PC-9 (cell line): ENCODE measurements around the gene IGLL1. TPM values are rescaled to one million over a fixed set of nuclear protein-coding genes. Genes with fewer than 3 reads are reported as not detected.

Experiments
- BruUV-seq: library from RNA; stranded (reverse); fragments of 400-500 nt; replicated peaks from 2 replicates; lab custom pipeline; 2021; lab: Mats Ljungman, UMichigan
- CTCF ChIA-PET: fragments of 300-600 bp; sonication (Branson Sonifier 250); formaldehyde crosslinking; loops from one replicate; lab custom pipeline; 2022; ENCODE audit warnings: antibody characterized with exemption; lab: Charles Lee
- POLR2A ChIA-PET: fragments of 300-600 bp; sonication (Branson Sonifier 250); formaldehyde crosslinking; loops from one replicate; lab custom pipeline; 2022; ENCODE audit warnings: antibody characterized with exemption; ENCODE audit not compliant: unreplicated experiment; lab: Charles Lee
- DNase-seq, 2 experiments: peaks; one replicate each; pipeline versions ENCODE4 v3.0.0 to v3.0.0-alpha.2; 2015 to 2022; ENCODE audit warnings: mixed read lengths in 1 of 2
- H2AFZ ChIP-seq: fragments of 200-600 bp; sonication (generic); 2 replicates; pipeline ENCODE4 v1.8.1; 2017; ENCODE audit warnings: antibody characterized with exemption
- H3F3A ChIP-seq: fragments of 200-600 bp; sonication (generic); 2 replicates; pipeline ENCODE4 v1.8.1; 2017; ENCODE audit warnings: antibody characterized with exemption, mild to moderate bottlenecking, low read depth; ENCODE audit not compliant: insufficient read depth
- H3K27ac ChIP-seq: fragments of 200-600 bp; sonication (generic); 2 replicates; pipeline ENCODE4 v1.6.1; 2016; ENCODE audit warnings: mixed run types
- H3K27me3 ChIP-seq: fragments of 200-600 bp; sonication (generic); 2 replicates; pipeline ENCODE4 v1.6.1; 2016; ENCODE audit warnings: low read depth, mixed run types; ENCODE audit not compliant: insufficient read depth
- H3K36me3 ChIP-seq: fragments of 200-600 bp; sonication (generic); 2 replicates; pipeline ENCODE4 v1.6.1; 2016; ENCODE audit warnings: low read depth, mixed run types
- H3K4me1 ChIP-seq: fragments of 200-600 bp; sonication (generic); replicated peaks from 2 replicates; pipeline ENCODE4 v1.6.1; 2016; ENCODE audit warnings: mixed run types; ENCODE audit not compliant: insufficient read depth
- H3K4me2 ChIP-seq: fragments of 200-600 bp; sonication (generic); 2 replicates; pipeline ENCODE4 v1.6.1; 2017; ENCODE audit warnings: mixed run types
- H3K4me3 ChIP-seq: fragments of 200-600 bp; sonication (generic); 2 replicates; pipeline ENCODE4 v1.6.1; 2016; ENCODE audit warnings: mixed run types
- H3K79me2 ChIP-seq: fragments of 200-600 bp; sonication (generic); 2 replicates; pipeline ENCODE4 v1.6.1; 2017; ENCODE audit warnings: low read depth, mixed run types
- H3K9me2 ChIP-seq: fragments of 200-600 bp; sonication (generic); 2 replicates; pipeline ENCODE4 v1.8.1; 2017; ENCODE audit warnings: mild to moderate bottlenecking; ENCODE audit not compliant: insufficient read depth
- H3K9me3 ChIP-seq: fragments of 200-600 bp; sonication (generic); 2 replicates; pipeline ENCODE4 v1.8.1; 2016; ENCODE audit warnings: low read depth; ENCODE audit not compliant: insufficient read depth
- H4K20me1 ChIP-seq: fragments of 200-600 bp; sonication (generic); 2 replicates; pipeline ENCODE4 v1.8.1; 2017; ENCODE audit not compliant: insufficient read depth
- CTCF ChIP-seq: fragments of 200-600 bp; sonication (generic); conservative IDR thresholded peaks from 2 replicates; pipeline ENCODE4 v1.6.1; 2017; ENCODE audit warnings: mixed run types, antibody characterized with exemption, mild to moderate bottlenecking, moderate library complexity
- EZH2 ChIP-seq: fragments of 200-600 bp; sonication (generic); IDR thresholded peaks from 2 replicates; pipeline ENCODE4 v1.8.0; 2017; ENCODE audit warnings: antibody characterized with exemption, low read depth
- intact Hi-C: fragments of 100-400 bp; cut with micrococcal nuclease; formaldehyde crosslinking; loops from one replicate; pipeline ENCODE4 v1.10.0; 2022; ENCODE audit not compliant: unreplicated experiment
- total RNA-seq: library from RNA; stranded (reverse); gene quantifications from 2 replicates; pipeline ENCODE4 v1.2.3, GENCODE V29; 2021

IGLL1 gene
- total RNA-seq, 1 experiment from 2014 or later = not detected

- no peak for TF ChIP-seq CTCF
- TF ChIP-seq EZH2 = no peak
Measured at GRCh38 chr22:23531283-23531956, 48.7 kb downstream of the IGLL1 start.

DNA sequence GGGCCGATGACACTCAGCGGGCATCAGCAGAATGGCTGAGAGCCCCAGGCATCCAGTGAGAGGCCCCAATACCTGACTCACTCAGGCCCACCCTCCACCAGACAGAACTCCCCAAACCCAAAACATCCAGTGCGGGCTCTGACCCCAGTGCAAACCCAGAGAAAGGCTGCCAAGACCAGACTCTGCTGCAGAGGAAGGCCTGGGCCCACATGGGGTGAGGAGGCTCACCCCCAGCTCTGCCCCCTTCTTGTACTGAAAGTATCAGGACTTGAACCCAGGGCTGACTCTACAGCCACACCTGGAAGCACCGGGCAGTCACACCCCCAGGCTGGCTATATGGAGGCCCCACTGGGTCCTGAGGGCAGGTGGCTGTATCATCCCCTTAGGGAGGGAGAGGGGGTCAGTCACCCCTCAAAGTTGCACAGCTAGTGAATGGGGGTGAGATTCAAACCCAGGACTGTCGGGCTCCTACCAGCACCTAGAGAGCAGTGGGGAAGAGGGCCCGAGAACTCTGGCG, 49.3 kb downstream of the IGLL1 start:
- ChIA-PET POLR2A (no interaction called here), CTCF (interaction anchor here (0.6 kb wide), 1 partner anchor 258 kb away, joined by 14 read pairs; no protein-coding TSS in a partner anchor)
- Histone ChIP-seq H3K9me3 (no peaks in the 10 kb centered on the region), H3F3A (no peaks in the 10 kb centered on the region), H3K4me2 (no peak overlapping the region), H3K4me3 (no peak overlapping the region), H3K9me2 (no peaks in the 10 kb centered on the region), H3K4me1 (no peaks in the 10 kb centered on the region), H4K20me1 (no peaks in the 10 kb centered on the region), H3K36me3 (no peaks in the 10 kb centered on the region), H3K27ac (no peak overlapping the region), H2AFZ (no peak overlapping the region), H3K79me2 (no peaks in the 10 kb centered on the region), H3K27me3 (peaks cover 87% of the 10 kb centered on the region)
- TF ChIP-seq EZH2 (no peak), CTCF (no peak)
- no TSS peak for BruUV-seq
- no peak for DNase-seq
- intact Hi-C loops = loop anchor here (10.0 kb wide), 1 partner anchor 126 kb away; no protein-coding TSS in a partner anchor

More at GRCh38 chr22:23531283-23531956, 48.7 kb downstream of the IGLL1 start:
- H3K9me2 ChIP-seq = no peaks in the 10 kb centered on the region
- no peak overlapping the region for H3K4me2 ChIP-seq
- H4K20me1 ChIP-seq = no peaks in the 10 kb centered on the region
- no peaks in the 10 kb centered on the region for H3K36me3 ChIP-seq
- no peaks in the 10 kb centered on the region for H3K9me3 ChIP-seq
- CTCF ChIA-PET = no interaction called here
- H3K4me3 ChIP-seq = no peak overlapping the region
- H3K4me1 ChIP-seq = no peaks in the 10 kb centered on the region
- H3K79me2 ChIP-seq = no peaks in the 10 kb centered on the region
- H3K27me3 ChIP-seq = peaks cover 87% of the 10 kb centered on the region
- POLR2A ChIA-PET = no interaction called here
- no TSS peak for BruUV-seq
- intact Hi-C loops = loop anchor here (10.0 kb wide), 1 partner anchor 127 kb away; no protein-coding TSS in a partner anchor
- no peaks in the 10 kb centered on the region for H3F3A ChIP-seq
- DNase-seq = no peak
- H2AFZ ChIP-seq = no peak overlapping the region
- H3K27ac ChIP-seq = no peak overlapping the region

GRCh38 chr22:23530106-23530505, 50.0 kb downstream of the IGLL1 start:
- no peaks in the 10 kb centered on the region for H4K20me1 ChIP-seq
- H3K4me3 ChIP-seq = no peak overlapping the region
- H3K27ac ChIP-seq = no peak overlapping the region
- H3F3A ChIP-seq = no peaks in the 10 kb centered on the region
- H3K9me3 ChIP-seq = no peaks in the 10 kb centered on the region
- TF ChIP-seq CTCF (no peak), EZH2 (no peak)
- no peaks in the 10 kb centered on the region for H3K4me1 ChIP-seq
- no TSS peak for BruUV-seq
- no peaks in the 10 kb centered on the region for H3K79me2 ChIP-seq
- intact Hi-C loops = loop anchor here (10.0 kb wide), 1 partner anchor 125 kb away; no protein-coding TSS in a partner anchor
- POLR2A ChIA-PET = no interaction called here
- CTCF ChIA-PET = interaction anchor here (0.6 kb wide), 1 partner anchor 259 kb away, joined by 14 read pairs; no protein-coding TSS in a partner anchor
- H3K4me2 ChIP-seq = no peak overlapping the region
- peaks cover 87% of the 10 kb centered on the region for H3K27me3 ChIP-seq
- DNase-seq = no peak
- no peak overlapping the region for H2AFZ ChIP-seq
- H3K36me3 ChIP-seq = no peaks in the 10 kb centered on the region
- no peaks in the 10 kb centered on the region for H3K9me2 ChIP-seq
